NB4 (cell line): ENCODE data around the gene SH3GLB1.

Experiments
- DNase-seq: peaks from one replicate; pipeline ENCODE4 v3.0.0; 2010; ENCODE audit warnings: low read depth
- H3K4me3 ChIP-seq: one replicate; pipeline ENCODE4 v1.5.1; 2011; ENCODE audit warnings: mild to moderate bottlenecking, low read depth, low read length, moderate library complexity
- CTCF ChIP-seq: IDR thresholded peaks from one replicate; pipeline ENCODE4 v1.5.1; 2012; ENCODE audit warnings: low read depth, low read length
- MAX ChIP-seq: IDR thresholded peaks from 2 replicates; pipeline ENCODE4 v1.6.1; 2011; ENCODE audit warnings: low read depth, low read length
- MYC ChIP-seq: IDR thresholded peaks from 2 replicates; pipeline ENCODE4 v1.6.1; 2011; ENCODE audit warnings: low read depth, low read length
- POLR2A ChIP-seq: IDR thresholded peaks from 2 replicates; pipeline ENCODE4 v1.6.1; 2011; ENCODE audit warnings: mild to moderate bottlenecking; ENCODE audit not compliant: insufficient read length; ENCODE audit errors: extremely low read depth

SH3GLB1 gene

GRCh38 chr1:86776108-86776507 lies 71.7 kb downstream of the SH3GLB1 start:
- TF ChIP-seq POLR2A (no peak), MYC (no peak), CTCF (no peak), MAX (no peak)
- no peak overlapping the region for H3K4me3 ChIP-seq
- no peak for DNase-seq

GRCh38 chr1:86778569-86779239 lies 74.3 kb downstream of the SH3GLB1 start:
- peak; percentile 21 for DNase-seq
- TF ChIP-seq MYC (no peak), CTCF (no peak), MAX (no peak), POLR2A (no peak)
- H3K4me3 ChIP-seq, result no peak overlapping the region

DNA sequence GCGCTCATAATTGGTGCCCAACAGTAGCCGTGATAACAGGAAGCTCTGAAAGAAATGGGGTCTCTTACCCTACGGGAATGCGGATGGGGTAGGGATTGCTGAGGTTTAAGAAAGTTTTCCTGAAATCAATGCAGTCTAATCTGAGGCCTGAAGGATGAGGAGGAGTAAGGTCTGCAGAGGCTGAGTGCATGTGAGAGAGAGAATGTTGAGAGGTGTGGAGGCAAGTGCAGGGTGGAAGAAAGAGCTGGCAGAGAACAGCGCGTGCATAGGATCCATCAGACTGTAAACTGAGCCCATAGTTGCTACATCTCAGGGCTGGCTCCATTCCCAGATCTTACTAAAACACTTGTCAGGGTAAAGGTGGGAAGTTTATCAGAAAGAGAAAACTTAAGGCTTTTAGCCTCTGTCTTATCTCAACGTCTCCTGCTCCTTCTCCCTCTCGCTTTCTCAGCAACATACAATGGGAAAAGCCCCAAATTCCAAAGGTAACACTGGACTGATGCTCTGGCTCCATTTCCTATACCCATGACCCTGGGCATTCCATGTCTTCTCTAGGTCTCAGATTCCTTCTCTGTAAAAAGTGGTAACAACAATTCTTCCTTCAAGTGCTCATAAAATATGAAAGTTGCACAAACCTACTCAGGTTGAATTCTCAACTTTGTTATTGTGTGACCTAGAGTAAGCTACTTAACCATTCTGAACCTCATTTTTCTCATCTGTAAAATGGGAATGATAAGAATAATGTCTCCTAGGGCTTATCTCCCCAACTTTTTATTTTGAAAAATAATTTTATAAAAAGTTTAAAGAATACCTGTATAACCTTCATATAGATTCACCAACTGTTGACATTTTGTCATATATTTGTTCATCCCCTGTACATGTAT lies 75.2 kb downstream of the SH3GLB1 start:
- DNase-seq, result no peak
- H3K4me3 ChIP-seq, result no peak overlapping the region

DNA sequence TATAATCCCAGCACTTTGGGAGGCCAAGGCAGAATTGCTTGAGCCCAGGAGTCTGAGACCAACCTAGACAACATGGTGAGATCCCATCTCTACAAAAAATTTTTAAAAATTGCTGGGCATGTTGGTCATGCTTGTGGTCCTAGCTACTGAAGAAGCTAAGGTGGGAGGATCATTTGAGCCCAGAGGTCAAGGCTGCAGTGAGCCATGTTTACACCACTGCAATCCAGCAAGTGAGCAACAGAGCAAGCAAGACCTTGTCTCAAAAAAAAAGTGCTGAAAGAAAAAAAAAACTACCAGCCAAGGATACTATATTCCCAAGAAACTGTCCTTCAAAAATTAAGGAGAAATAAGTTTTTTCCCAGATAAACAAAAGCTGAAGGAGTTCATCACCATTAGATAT lies 78.1 kb downstream of the SH3GLB1 start:
- TF ChIP-seq MYC, result no peak
- no peak for TF ChIP-seq MAX
- TF ChIP-seq POLR2A, result no peak
- TF ChIP-seq CTCF, result no peak
- no peak overlapping the region for H3K4me3 ChIP-seq
- no peak for DNase-seq

More for the DNA sequence above, 75.2 kb downstream of the SH3GLB1 start:
- TF ChIP-seq MYC (no peak), MAX (no peak), CTCF (no peak), POLR2A (no peak)

DNA sequence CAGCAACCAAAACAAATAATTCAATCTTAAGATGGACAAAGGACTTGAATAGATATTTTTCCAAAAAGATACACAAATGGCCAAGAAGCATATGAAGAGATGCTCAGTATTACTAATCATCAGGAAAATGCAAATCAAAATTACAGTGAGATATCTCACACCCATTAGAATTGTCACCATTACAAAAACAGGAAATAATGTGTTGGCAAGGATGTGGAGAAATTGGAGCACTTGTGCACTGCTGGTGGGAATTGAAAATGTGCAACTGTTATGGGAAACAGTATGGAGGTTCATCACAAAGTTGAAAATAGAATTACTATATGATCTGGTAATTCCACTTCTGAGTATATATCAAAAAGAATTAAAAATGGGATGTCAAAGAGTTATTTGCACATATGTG lies 83.2 kb downstream of the SH3GLB1 start:
- no peak for DNase-seq
- no peak for TF ChIP-seq MYC
- no peak overlapping the region for H3K4me3 ChIP-seq

DNA sequence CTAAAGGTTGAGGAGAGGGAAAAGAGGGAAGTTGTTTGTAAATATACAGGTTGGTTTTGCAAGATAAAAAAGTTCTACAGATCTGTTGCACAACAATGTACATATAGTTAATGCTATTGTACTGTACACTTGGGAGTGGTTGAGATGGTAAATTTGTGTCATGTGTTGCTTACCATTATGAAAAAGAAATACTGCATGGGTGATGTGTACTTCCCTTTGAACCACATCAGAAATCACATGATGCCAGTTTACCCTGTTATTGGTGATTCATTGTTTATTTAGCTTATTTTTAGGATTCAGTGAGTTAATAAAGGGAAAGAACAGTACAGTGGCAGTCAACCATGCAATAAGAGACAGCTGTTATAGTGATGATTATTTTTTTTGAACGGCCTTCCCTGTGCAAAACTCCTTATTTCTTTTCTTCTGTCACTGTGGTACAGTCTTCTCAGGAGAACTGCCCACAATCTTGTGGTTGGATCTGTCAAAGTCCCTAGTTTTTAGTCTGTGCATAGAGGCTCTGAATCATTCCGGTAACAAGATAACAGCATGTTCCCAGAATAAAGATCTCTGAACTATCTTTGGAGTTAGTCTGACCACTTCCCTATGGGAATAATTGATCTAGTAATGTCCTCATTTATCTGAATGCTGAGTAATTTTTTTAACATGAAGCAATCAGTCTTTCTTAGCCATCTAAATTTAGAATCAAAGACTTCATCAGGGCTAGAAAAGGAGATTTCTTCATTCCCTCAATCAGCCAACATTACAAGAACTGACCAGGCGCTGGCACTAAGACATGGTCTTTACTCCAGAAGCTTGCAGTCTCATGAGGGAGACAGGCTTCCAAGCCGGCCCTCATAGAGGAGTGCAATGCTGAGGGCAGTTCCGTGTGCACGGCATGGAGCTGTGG lies 84.2 kb downstream of the SH3GLB1 start:
- peak; percentile 70 for DNase-seq
- TF ChIP-seq POLR2A (no peak), MYC (no peak), CTCF (no peak), MAX (peak; percentile 18; the same call in 1 of the 2 replicates)
- no peak overlapping the region for H3K4me3 ChIP-seq
